GM12878 (cell line): Measurements from ENCODE around the gene SLC6A20. TPM values are rescaled to one million over a fixed set of nuclear protein-coding genes. Genes with fewer than 3 reads are reported as not detected.

Experiments used
- ATAC-seq: fragments of 200-7000 bp; cut with Tn5 transposase; 3 replicates; pipeline ENCODE4 v1.9.1; 2020; ENCODE audit warnings: mild to moderate bottlenecking, moderate library complexity
- BruUV-seq: library from RNA; stranded (reverse); fragments of 400-500 nt; replicated peaks from 2 replicates; lab custom pipeline; 2021; lab: Mats Ljungman, UMichigan
- CTCF ChIA-PET: fragments of 300-600 bp; sonication (Branson Sonifier 250); formaldehyde crosslinking; extraction: SDS; loops from one replicate; lab custom pipeline; 2021; ENCODE audit warnings: inconsistent platforms; lab: Yijun Ruan, JAX
- POLR2A ChIA-PET: fragments of 350-600 bp; formaldehyde crosslinking; extraction: SDS; loops from one replicate; lab custom pipeline; 2021; ENCODE audit warnings: inconsistent platforms; lab: Charles Lee
- RAD21 ChIA-PET: fragments of 300-600 bp; sonication (Branson Sonifier 250); formaldehyde crosslinking; loops from one replicate; lab custom pipeline; 2023; ENCODE audit warnings: antibody characterized with exemption; ENCODE audit not compliant: unreplicated experiment; lab: Charles Lee
- SMC1A ChIA-PET: fragments of 300-600 bp; sonication (Branson Sonifier 250); formaldehyde crosslinking; loops from one replicate; lab custom pipeline; 2023; ENCODE audit not compliant: unreplicated experiment, uncharacterized antibody; lab: Charles Lee
- DNase-seq: peaks from one replicate; pipeline ENCODE4 v3.0.0-alpha.2; 2011; ENCODE audit warnings: low read depth, low spot score
- FAIRE-seq: peaks from 3 replicates; lab custom pipeline; 2011; peaks lifted over from hg19 to GRCh38; lab: Jason Lieb, UNC
- H2AFZ ChIP-seq: 2 replicates; pipeline ENCODE4 v1.6.0; 2011; ENCODE audit warnings: low read depth, low read length, control low read depth; ENCODE audit not compliant: control insufficient read depth
- H3K27ac ChIP-seq: 2 replicates; pipeline ENCODE4 v1.5.1; 2011; ENCODE audit warnings: control low read depth; ENCODE audit not compliant: control insufficient read depth, insufficient read depth
- H3K27me3 ChIP-seq, 2 experiments: replicated peaks in 1 of 2; 2 replicates each; pipeline versions ENCODE4 v1.6.0 to v1.6.1; 2011; ENCODE audit warnings: low read length in 1 of 2; ENCODE audit not compliant: control insufficient read depth in 2 of 2, insufficient read depth in 2 of 2
- H3K36me3 ChIP-seq, 2 experiments: 2 replicates each; pipeline ENCODE4 v1.5.1; 2011; ENCODE audit warnings: low read length in 1 of 2; ENCODE audit not compliant: control insufficient read depth in 2 of 2, insufficient read depth in 2 of 2
- H3K4me1 ChIP-seq: 2 replicates; pipeline ENCODE4 v1.6.1; 2011; ENCODE audit warnings: mild to moderate bottlenecking, low read length, moderate library complexity, mixed read lengths; ENCODE audit not compliant: control insufficient read depth, insufficient read depth
- H3K4me2 ChIP-seq: 2 replicates; pipeline ENCODE4 v1.6.0; 2011; ENCODE audit warnings: control low read depth; ENCODE audit not compliant: control insufficient read depth, insufficient read depth
- H3K4me3 ChIP-seq: fragments of 200-600 bp; sonication (generic); 2 replicates; pipeline ENCODE4 v1.5.1; 2016
- H3K79me2 ChIP-seq: 2 replicates; pipeline ENCODE4 v1.6.0; 2011; ENCODE audit warnings: low read length; ENCODE audit not compliant: control insufficient read depth, insufficient read depth
- H3K9ac ChIP-seq: 2 replicates; pipeline ENCODE4 v1.8.0; 2011; ENCODE audit warnings: low read length, control low read depth, mixed read lengths; ENCODE audit not compliant: control insufficient read depth, insufficient read depth
- H3K9me3 ChIP-seq: replicated peaks from 3 replicates; pipeline ENCODE4 v1.5.1; 2011; ENCODE audit warnings: mild to moderate bottlenecking, low read length; ENCODE audit not compliant: control insufficient read depth, insufficient read depth
- H4K20me1 ChIP-seq: 2 replicates; pipeline ENCODE4 v1.6.0; 2011; ENCODE audit not compliant: control insufficient read depth, insufficient read depth
- CREB1 ChIP-seq: IDR thresholded peaks from 2 replicates; pipeline ENCODE4 v1.6.1; 2012; ENCODE audit warnings: low read depth, mild to moderate bottlenecking, inconsistent platforms
- IKZF2 ChIP-seq, 2 experiments: fragments of 450-650 bp; IDR thresholded peaks; 2 replicates each; pipeline ENCODE4 v1.6.1; 2017; ENCODE audit warnings: mild to moderate bottlenecking in 2 of 2, moderate library complexity in 2 of 2
- MYB ChIP-seq: fragments of 150-350 bp; IDR thresholded peaks from 2 replicates; pipeline ENCODE4 v1.6.1; 2014; ENCODE audit warnings: mild to moderate bottlenecking, low read depth, low read length, borderline replicate concordance
- NFIC ChIP-seq: IDR thresholded peaks from 2 replicates; pipeline ENCODE4 v1.6.1; 2012; ENCODE audit warnings: low read depth, mild to moderate bottlenecking, inconsistent platforms, low read length, moderate library complexity
- NFYA ChIP-seq: IDR thresholded peaks from 2 replicates; pipeline ENCODE4 v1.6.1; 2011; ENCODE audit warnings: low read depth, mild to moderate bottlenecking, low read length, improper control_type of control experiment, borderline replicate concordance
- NFYB ChIP-seq: IDR thresholded peaks from 2 replicates; pipeline ENCODE4 v1.6.1; 2011; ENCODE audit warnings: low read depth, mild to moderate bottlenecking, low read length, improper control_type of control experiment, moderate library complexity; ENCODE audit not compliant: insufficient read depth
- NR2C1 ChIP-seq: fragments of 450-650 bp; IDR thresholded peaks from 2 replicates; pipeline ENCODE4 v1.6.1; 2017; ENCODE audit warnings: antibody characterized with exemption, mild to moderate bottlenecking, moderate library complexity
- PML ChIP-seq: IDR thresholded peaks from 2 replicates; pipeline ENCODE4 v1.6.1; 2012; ENCODE audit warnings: low read length, inconsistent platforms
- SP1 ChIP-seq: IDR thresholded peaks from one replicate; pipeline ENCODE4 v1.6.1; 2011; ENCODE audit warnings: low read depth, low read length
- YY1 ChIP-seq: IDR thresholded peaks from 2 replicates; pipeline ENCODE4 v1.6.1; 2011; ENCODE audit warnings: low read depth, mild to moderate bottlenecking, low read length
- WGBS: methylation state at CpG from one replicate; pipeline ENCODE4 v1.1.6; 2016; ENCODE audit warnings: low lambda C conversion rate; ENCODE audit not compliant: insufficient replicate concordance, insufficient coverage; ENCODE audit errors: missing lambda C conversion rate; 5-methylcytosine and 5-hydroxymethylcytosine counted together
- in situ Hi-C: fragments of 300-500 bp; cut with MboI; formaldehyde crosslinking; loops from 9 replicates; pipeline ENCODE4 v1.14.3; 2018; ENCODE audit warnings: mixed read lengths
- intact Hi-C: fragments of 100-400 bp; cut with micrococcal nuclease; formaldehyde crosslinking; loops from one replicate; pipeline ENCODE4 v1.14.2; 2022; ENCODE audit not compliant: unreplicated experiment
- polyA plus RNA-seq, 11 experiments: library from polyadenylated mRNA; depleted of rRNA in 4 of 11; unstranded in 6 of 11; stranded (reverse) in 5 of 11; fragments of >200 nt; fragmentation: Nextera tagmentation in 4 of 11; fragmentation: Illumina TruSeq in 1 of 11; extraction: Ambion mirVana in 4 of 11; extraction: Trizol in 1 of 11; gene quantifications; 1 replicate in 1 of 11; 2 replicates in 10 of 11; pipeline versions ENCODE4 v1.2.1 to v1.2.3, GENCODE V29; 2011 to 2016; ENCODE audit warnings: inconsistent platforms in 2 of 11, missing spikeins in 2 of 11, low read depth in 1 of 11
- total RNA-seq, 4 experiments: library from RNA; depleted of rRNA in 3 of 4; stranded (reverse); fragments of >200 nt in 3 of 4; fragmentation: Illumina TruSeq in 1 of 4; extraction: Trizol in 1 of 4; gene quantifications; 2 replicates each; pipeline versions ENCODE4 v1.2.1 to v1.2.3, GENCODE V29; 2013 to 2021
- TF ChIP-seq, protein P1 (sequence below): IDR thresholded peaks from 2 replicates; pipeline ENCODE4 v1.6.1; 2011; ENCODE audit warnings: mild to moderate bottlenecking, low read depth, low read length, moderate library complexity; ENCODE audit not compliant: insufficient replicate concordance
- TF ChIP-seq, protein P2 (sequence below): fragments of 450-650 bp; IDR thresholded peaks from 2 replicates; pipeline ENCODE4 v1.6.1; 2014; ENCODE audit warnings: mild to moderate bottlenecking
- TF ChIP-seq, protein P3 (sequence below): IDR thresholded peaks from 2 replicates; pipeline ENCODE4 v1.6.1; 2012; ENCODE audit warnings: improper control_type of control experiment, low read depth, low read length; ENCODE audit not compliant: insufficient replicate concordance
- TF ChIP-seq, protein P4 (sequence below): fragments of 450-650 bp; conservative IDR thresholded peaks from 2 replicates; pipeline ENCODE4 v1.6.1; 2017; ENCODE audit warnings: mild to moderate bottlenecking, moderate library complexity

SLC6A20 gene
- total and polyA plus RNA-seq, 10 of the 15 experiments (the other 5 are each of a cell fraction or from before 2014, with no cell fraction given): 0.31 to 4.1 (median 1.1) TPM

DNA sequence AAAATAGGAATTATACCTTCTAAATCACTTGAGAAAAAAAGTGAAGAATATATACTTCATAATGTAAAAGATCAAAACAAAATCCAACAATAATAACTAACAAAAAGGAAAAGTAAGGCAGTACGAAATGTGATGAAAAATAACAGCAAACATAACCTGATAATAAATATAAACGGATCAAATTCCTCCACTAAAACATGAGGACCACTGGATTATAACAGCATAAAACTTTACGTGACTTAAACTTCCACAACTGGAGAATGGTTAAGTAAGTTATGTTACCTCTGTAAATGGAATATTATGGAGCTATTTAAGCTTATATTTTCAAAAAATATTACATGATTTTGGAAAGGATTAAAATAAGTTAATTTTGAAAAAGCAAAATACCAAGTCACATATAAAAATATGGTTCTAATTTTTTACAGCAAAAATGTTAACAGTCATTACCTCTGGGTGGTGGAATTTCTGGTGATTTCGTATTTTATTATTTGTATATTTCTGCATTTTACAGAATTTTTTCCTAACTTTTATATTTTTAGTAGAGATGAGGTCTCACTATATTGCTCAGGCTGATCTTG is 7.0 kb downstream of the SLC6A20 start:
- intact Hi-C loops: no loop called here
- H3K27ac ChIP-seq: no peak overlapping the region
- no peaks in the 10 kb centered on the region for H3K79me2 ChIP-seq
- POLR2A ChIA-PET: no interaction called here
- no TSS peak for BruUV-seq
- no peaks in the 10 kb centered on the region for H4K20me1 ChIP-seq
- in situ Hi-C loops: no loop called here
- H3K36me3 ChIP-seq: no peaks in the 10 kb centered on the region
- no peak overlapping the region for H3K4me2 ChIP-seq
- ATAC-seq (no peak), FAIRE-seq (no peak), DNase-seq (no peak)
- WGBS: 33% methylated on average over 4 of the region's 4 CpGs
- RAD21 ChIA-PET: no interaction called here
- SMC1A ChIA-PET: interaction anchor here (1.0 kb wide), 1 partner anchor 16 kb away, joined by 3 read pairs; no protein-coding TSS in a partner anchor
- peaks cover 0 to 4% of the 10 kb centered on the region in 2 experiments; a peak in 1 of 4 replicates for H3K27me3 ChIP-seq
- H3K4me1 ChIP-seq: no peaks in the 10 kb centered on the region
- CTCF ChIA-PET: interaction anchor here (0.8 to 2.6 kb wide), 3 partner anchors 27 to 140 kb away, joined by 3 to 6 read pairs (median 4); no protein-coding TSS in a partner anchor
- no peak overlapping the region for H3K9ac ChIP-seq
- no peak overlapping the region for H3K4me3 ChIP-seq
- no peak overlapping the region for H2AFZ ChIP-seq
- no peaks in the 10 kb centered on the region; the same call in 2 of the 3 replicates for H3K9me3 ChIP-seq
- TF ChIP-seq IKZF2 (IDR thresholded peaks at IDR 0.05) (no peak), NFYB (no peak), NFIC (no peak), NFYA (no peak), MYB (no peak), YY1 (no peak), PML (no peak), CREB1 (no peak), SP1 (no peak), NR2C1 (no peak)
- TF ChIP-seq, protein P1, sequence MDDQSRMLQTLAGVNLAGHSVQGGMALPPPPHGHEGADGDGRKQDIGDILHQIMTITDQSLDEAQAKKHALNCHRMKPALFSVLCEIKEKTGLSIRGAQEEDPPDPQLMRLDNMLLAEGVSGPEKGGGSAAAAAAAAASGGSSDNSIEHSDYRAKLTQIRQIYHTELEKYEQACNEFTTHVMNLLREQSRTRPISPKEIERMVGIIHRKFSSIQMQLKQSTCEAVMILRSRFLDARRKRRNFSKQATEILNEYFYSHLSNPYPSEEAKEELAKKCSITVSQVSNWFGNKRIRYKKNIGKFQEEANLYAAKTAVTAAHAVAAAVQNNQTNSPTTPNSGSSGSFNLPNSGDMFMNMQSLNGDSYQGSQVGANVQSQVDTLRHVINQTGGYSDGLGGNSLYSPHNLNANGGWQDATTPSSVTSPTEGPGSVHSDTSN: no peak
- TF ChIP-seq, protein P2, sequence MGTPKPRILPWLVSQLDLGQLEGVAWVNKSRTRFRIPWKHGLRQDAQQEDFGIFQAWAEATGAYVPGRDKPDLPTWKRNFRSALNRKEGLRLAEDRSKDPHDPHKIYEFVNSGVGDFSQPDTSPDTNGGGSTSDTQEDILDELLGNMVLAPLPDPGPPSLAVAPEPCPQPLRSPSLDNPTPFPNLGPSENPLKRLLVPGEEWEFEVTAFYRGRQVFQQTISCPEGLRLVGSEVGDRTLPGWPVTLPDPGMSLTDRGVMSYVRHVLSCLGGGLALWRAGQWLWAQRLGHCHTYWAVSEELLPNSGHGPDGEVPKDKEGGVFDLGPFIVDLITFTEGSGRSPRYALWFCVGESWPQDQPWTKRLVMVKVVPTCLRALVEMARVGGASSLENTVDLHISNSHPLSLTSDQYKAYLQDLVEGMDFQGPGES: no peak
- TF ChIP-seq, protein P3, sequence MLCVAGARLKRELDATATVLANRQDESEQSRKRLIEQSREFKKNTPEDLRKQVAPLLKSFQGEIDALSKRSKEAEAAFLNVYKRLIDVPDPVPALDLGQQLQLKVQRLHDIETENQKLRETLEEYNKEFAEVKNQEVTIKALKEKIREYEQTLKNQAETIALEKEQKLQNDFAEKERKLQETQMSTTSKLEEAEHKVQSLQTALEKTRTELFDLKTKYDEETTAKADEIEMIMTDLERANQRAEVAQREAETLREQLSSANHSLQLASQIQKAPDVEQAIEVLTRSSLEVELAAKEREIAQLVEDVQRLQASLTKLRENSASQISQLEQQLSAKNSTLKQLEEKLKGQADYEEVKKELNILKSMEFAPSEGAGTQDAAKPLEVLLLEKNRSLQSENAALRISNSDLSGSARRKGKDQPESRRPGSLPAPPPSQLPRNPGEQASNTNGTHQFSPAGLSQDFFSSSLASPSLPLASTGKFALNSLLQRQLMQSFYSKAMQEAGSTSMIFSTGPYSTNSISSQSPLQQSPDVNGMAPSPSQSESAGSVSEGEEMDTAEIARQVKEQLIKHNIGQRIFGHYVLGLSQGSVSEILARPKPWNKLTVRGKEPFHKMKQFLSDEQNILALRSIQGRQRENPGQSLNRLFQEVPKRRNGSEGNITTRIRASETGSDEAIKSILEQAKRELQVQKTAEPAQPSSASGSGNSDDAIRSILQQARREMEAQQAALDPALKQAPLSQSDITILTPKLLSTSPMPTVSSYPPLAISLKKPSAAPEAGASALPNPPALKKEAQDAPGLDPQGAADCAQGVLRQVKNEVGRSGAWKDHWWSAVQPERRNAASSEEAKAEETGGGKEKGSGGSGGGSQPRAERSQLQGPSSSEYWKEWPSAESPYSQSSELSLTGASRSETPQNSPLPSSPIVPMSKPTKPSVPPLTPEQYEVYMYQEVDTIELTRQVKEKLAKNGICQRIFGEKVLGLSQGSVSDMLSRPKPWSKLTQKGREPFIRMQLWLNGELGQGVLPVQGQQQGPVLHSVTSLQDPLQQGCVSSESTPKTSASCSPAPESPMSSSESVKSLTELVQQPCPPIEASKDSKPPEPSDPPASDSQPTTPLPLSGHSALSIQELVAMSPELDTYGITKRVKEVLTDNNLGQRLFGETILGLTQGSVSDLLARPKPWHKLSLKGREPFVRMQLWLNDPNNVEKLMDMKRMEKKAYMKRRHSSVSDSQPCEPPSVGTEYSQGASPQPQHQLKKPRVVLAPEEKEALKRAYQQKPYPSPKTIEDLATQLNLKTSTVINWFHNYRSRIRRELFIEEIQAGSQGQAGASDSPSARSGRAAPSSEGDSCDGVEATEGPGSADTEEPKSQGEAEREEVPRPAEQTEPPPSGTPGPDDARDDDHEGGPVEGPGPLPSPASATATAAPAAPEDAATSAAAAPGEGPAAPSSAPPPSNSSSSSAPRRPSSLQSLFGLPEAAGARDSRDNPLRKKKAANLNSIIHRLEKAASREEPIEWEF: no peak
- TF ChIP-seq, protein P4, sequence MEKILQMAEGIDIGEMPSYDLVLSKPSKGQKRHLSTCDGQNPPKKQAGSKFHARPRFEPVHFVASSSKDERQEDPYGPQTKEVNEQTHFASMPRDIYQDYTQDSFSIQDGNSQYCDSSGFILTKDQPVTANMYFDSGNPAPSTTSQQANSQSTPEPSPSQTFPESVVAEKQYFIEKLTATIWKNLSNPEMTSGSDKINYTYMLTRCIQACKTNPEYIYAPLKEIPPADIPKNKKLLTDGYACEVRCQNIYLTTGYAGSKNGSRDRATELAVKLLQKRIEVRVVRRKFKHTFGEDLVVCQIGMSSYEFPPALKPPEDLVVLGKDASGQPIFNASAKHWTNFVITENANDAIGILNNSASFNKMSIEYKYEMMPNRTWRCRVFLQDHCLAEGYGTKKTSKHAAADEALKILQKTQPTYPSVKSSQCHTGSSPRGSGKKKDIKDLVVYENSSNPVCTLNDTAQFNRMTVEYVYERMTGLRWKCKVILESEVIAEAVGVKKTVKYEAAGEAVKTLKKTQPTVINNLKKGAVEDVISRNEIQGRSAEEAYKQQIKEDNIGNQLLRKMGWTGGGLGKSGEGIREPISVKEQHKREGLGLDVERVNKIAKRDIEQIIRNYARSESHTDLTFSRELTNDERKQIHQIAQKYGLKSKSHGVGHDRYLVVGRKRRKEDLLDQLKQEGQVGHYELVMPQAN: no peak
